Daoy (cell line): ENCODE results near the gene GAP43. TPM values are rescaled to one million over a fixed set of nuclear protein-coding genes. Genes with fewer than 3 reads are reported as not detected.
A peak's percentile ranks its signal among the peaks of the same experiment; 100 is the strongest.

ENCODE experiments used
- DNase-seq: peaks from one replicate; pipeline ENCODE4 v3.0.0-alpha.2; 2015; ENCODE audit warnings: low read depth
- total RNA-seq: library from RNA; depleted of rRNA; stranded (reverse); fragments of >200 nt; shearing (Covaris generic); gene quantifications from 2 replicates; pipeline ENCODE4 v1.2.3, GENCODE V29; 2014

GAP43 gene
- total RNA-seq, 1 experiment from 2014 or later = 0.06 TPM

- no peak for DNase-seq
Measured at GRCh38 chr3:115760716-115761115, 137.4 kb downstream of the GAP43 start.

GRCh38 chr3:115761927-115762305, 138.6 kb downstream of the GAP43 start:
- no peak for DNase-seq

- peak; percentile 42 for DNase-seq
Measured at GRCh38 chr3:115766587-115767482, 143.5 kb downstream of the GAP43 start.

GRCh38 chr3:115768661-115769060, 145.4 kb downstream of the GAP43 start:
- no peak for DNase-seq
